AG04449 (cell line): ENCODE measurements around the gene TBC1D1.
A peak's percentile ranks its signal among the peaks of the same experiment; 100 is the strongest.

Experiments
- CTCF ChIA-PET: fragments of 350-600 bp; formaldehyde crosslinking; extraction: SDS; loops from one replicate; lab custom pipeline; 2021; ENCODE audit warnings: antibody characterized with exemption; lab: Yijun Ruan, JAX
- POLR2A ChIA-PET: fragments of 400-600, 350-600 bp; formaldehyde crosslinking; extraction: SDS; loops from one replicate; lab custom pipeline; 2020; ENCODE audit warnings: antibody characterized with exemption, inconsistent platforms; lab: Yijun Ruan, JAX
- DNase-seq: peaks from one replicate; pipeline ENCODE4 v3.0.0-alpha.2; 2010; ENCODE audit warnings: low read depth, low spot score
- H3K4me3 ChIP-seq: 2 replicates; pipeline ENCODE4 v1.5.1; 2011; ENCODE audit warnings: low read depth, mild to moderate bottlenecking, control low read depth, low read length
- CTCF ChIP-seq: IDR thresholded peaks from one replicate; pipeline ENCODE4 v1.5.1; 2011; ENCODE audit warnings: mild to moderate bottlenecking, moderate library complexity, low read length, control low read depth, inconsistent platforms; ENCODE audit not compliant: insufficient read depth; ENCODE audit errors: missing control alignments

TBC1D1 gene

DNA sequence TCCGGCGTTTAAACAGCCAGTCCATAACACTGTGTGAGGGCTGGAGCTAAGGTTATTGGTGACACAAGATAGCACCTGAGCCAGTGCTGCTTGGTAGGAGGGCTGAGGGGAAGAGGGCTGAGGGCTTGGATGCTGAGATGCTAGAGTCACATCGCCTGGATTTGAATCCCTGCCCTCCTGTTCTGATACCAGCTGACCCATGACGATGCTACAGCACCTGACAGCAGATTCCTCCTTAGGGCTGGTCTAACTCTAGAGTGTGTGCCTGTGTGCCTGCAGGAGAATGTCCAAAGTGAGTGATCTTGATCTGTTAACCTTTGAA lies 171.9 kb downstream of the TBC1D1 start:
- H3K4me3 ChIP-seq = no peak overlapping the region
- no peak for DNase-seq
- POLR2A ChIA-PET = no interaction called here
- CTCF ChIA-PET = interaction anchor here (0.6 to 4.0 kb wide), 31 partner anchors 8 to 798 kb away, joined by 3 to 31 read pairs (median 4); partner anchors contain the start of gene TLR10
- TF ChIP-seq CTCF = no peak

- ChIA-PET POLR2A (no interaction called here), CTCF (interaction anchor here (0.9 to 2.3 kb wide), 3 partner anchors 114 to 717 kb away, joined by 3 to 8 read pairs (median 5); partner anchors contain the start of gene TLR10)
- DNase-seq = no peak
- no peak for TF ChIP-seq CTCF
- H3K4me3 ChIP-seq = no peak overlapping the region
Measured at GRCh38 chr4:38065176-38065575, 174.3 kb downstream of the TBC1D1 start.

GRCh38 chr4:38065900-38066299 lies 175.0 kb downstream of the TBC1D1 start:
- POLR2A ChIA-PET = no interaction called here
- CTCF ChIA-PET = interaction anchor here (0.7 to 2.3 kb wide), 3 partner anchors 89 to 253 kb away, joined by 3 to 8 read pairs (median 4); no protein-coding TSS in a partner anchor
- TF ChIP-seq CTCF = no peak
- no peak overlapping the region for H3K4me3 ChIP-seq
- no peak for DNase-seq

DNA sequence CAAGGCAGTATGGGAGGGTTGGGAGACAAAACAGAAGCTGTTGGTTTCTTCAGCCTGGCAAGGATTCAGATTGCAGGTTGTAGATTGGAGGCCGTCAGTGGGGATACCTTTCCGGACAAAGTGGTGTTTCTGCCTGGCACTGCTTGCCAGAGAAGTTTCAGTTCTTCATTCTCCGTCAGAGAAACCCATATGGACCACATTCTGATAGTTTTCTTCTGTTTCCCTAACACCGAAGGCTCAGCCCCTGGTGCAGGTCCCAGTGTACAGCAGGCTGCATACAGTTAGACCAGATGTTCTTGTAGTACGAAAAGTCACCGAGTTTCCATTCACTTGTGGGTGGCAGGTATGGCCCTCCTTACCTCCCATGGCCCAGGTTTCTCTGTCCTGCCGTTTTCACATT lies 176.6 kb downstream of the TBC1D1 start:
- no peak for TF ChIP-seq CTCF
- no peak for DNase-seq
- POLR2A ChIA-PET = no interaction called here
- H3K4me3 ChIP-seq = no peak overlapping the region
- CTCF ChIA-PET = interaction anchor here (1.1 kb wide), 1 partner anchor 715 kb away, joined by 3 read pairs; no protein-coding TSS in a partner anchor

DNA sequence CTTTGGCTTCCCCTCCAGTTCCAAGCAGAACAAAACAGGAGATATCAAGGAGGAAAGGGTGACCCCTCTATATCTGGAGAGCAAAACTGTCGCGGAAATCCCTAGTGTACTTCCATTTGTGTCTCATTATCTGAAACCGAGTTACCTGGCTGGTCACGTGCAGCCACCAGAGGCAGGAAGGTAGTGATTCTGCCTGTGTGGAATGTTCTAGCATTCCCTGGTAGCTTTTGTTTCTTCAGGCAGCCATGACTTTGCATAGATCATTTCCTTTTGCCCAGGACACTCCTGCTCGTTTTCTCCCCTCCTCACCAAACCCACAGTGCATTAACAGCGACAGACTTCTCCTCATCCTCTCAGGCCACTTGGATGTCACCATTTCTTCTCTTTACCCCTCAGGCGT lies 177.2 kb downstream of the TBC1D1 start:
- POLR2A ChIA-PET = no interaction called here
- TF ChIP-seq CTCF = no peak
- CTCF ChIA-PET = interaction anchor here (1.1 to 2.6 kb wide), 7 partner anchors 12 to 714 kb away, joined by 3 to 9 read pairs (median 3); no protein-coding TSS in a partner anchor

GRCh38 chr4:38069271-38069760 lies 178.4 kb downstream of the TBC1D1 start:
- H3K4me3 ChIP-seq = no peak overlapping the region
- POLR2A ChIA-PET = no interaction called here
- TF ChIP-seq CTCF = peak; percentile 24
- CTCF ChIA-PET = interaction anchor here (0.9 to 3.9 kb wide), 13 partner anchors 7 to 689 kb away, joined by 3 to 31 read pairs (median 5); no protein-coding TSS in a partner anchor
- no peak for DNase-seq

More for the DNA sequence above, 177.2 kb downstream of the TBC1D1 start:
- DNase-seq = no peak
- H3K4me3 ChIP-seq = no peak overlapping the region
